HG02981 (cell line): ENCODE results near the gene GPR63.

Experiments
- ATAC-seq: cut with Tn5 transposase; IDR thresholded peaks from one replicate; pipeline ENCODE4 v1.9.1; 2021; ENCODE audit warnings: mild to moderate bottlenecking, moderate library complexity; ENCODE audit not compliant: unreplicated experiment

The GPR63 gene

GRCh38 chr6:96762599-96762998, 74.7 kb downstream of the GPR63 start:
- ATAC-seq: no peak

GRCh38 chr6:96761794-96762193, 75.5 kb downstream of the GPR63 start:
- no peak for ATAC-seq

- no peak for ATAC-seq
Measured at GRCh38 chr6:96760153-96760687, 77.1 kb downstream of the GPR63 start.

- ATAC-seq: no peak
Measured at GRCh38 chr6:96755096-96755495, 82.2 kb downstream of the GPR63 start.

- no peak for ATAC-seq
Measured at GRCh38 chr6:96749891-96750290, 87.4 kb downstream of the GPR63 start.
